ENCODE results near the gene FAM131C.

Gene FAM131C

GRCh38 chr1:16015960-16016901, 57.2 kb downstream of the FAM131C start:
- no peak for DNase-seq (ENCODE audit: low read depth, low spot score)

DNA sequence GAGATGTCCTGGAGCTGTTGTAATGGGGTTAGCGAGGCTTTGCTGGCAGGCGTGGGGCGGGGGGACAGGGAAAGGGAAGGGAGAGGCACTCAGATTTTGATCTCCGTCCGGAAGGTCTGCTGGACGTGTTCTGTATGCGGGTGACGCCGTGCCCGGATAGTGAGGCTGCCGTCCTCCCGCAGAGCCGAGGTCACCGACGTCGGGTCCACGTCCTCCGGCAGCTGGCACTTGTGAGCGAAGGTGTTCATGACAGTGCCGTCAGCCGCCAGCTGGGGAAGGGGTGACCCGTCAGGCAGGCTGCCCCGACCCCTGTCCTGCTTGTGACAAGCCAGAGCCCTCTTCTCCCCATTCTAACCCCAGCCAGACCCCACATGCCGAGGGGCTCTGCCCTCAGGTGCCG, 58.0 kb downstream of the FAM131C start:
- DNase-seq (ENCODE audit: low read depth, low spot score), result no peak

- DNase-seq (ENCODE audit: low read depth, low spot score), result no peak
Measured at GRCh38 chr1:16014509-16015482, 58.7 kb downstream of the FAM131C start.

DNA sequence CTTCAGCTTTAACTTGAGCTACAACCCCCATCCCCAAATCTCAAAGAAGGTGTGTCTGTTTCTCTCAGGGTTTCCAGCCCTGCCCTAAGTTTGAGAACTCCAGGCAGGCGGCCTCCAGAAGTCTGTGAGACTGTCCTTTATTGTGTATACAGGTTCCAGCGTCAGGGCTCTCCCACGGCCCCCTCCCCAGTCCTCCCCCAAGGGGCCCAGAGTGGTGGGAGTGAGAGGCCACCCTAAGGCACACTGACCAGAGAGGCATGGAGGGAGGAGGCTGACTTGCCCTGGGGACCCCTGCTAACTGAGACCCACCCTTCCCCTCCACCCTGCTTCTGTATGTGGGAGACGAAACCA, 59.6 kb downstream of the FAM131C start:
- DNase-seq (ENCODE audit: low read depth, low spot score), result no peak

- no peak for DNase-seq (ENCODE audit: low read depth, low spot score)
Measured at GRCh38 chr1:16013220-16013907, 60.1 kb downstream of the FAM131C start.

- no peak for DNase-seq (ENCODE audit: low read depth, low spot score)
Measured at GRCh38 chr1:16012590-16013219, 60.7 kb downstream of the FAM131C start.

GRCh38 chr1:16011936-16012589, 61.4 kb downstream of the FAM131C start:
- DNase-seq (ENCODE audit: low read depth, low spot score), result no peak

- no peak for DNase-seq (ENCODE audit: low read depth, low spot score)
Measured at GRCh38 chr1:16010837-16011236, 62.6 kb downstream of the FAM131C start.

GRCh38 chr1:16009678-16010077, 63.8 kb downstream of the FAM131C start:
- no peak for DNase-seq (ENCODE audit: low read depth, low spot score)

- DNase-seq (ENCODE audit: low read depth, low spot score), result peak; percentile 57
Measured at GRCh38 chr1:16009030-16009460, 64.4 kb downstream of the FAM131C start.

All from activated CD4-positive, CD25-positive, alpha-beta regulatory T cell treated with anti-CD3 and anti-CD28 coated beads, Interleukin-2, amount 50 U/mL, for 16 hours (primary cell).